Breast epithelium (tissue), 3 donors: Measurements from ENCODE around the gene KAT5.

Experiments used
- POLR2A ChIP-seq: fragments of 450-650 bp; IDR thresholded peaks from one replicate; pipeline ENCODE4 v1.6.1; 2016; ENCODE audit warnings: antibody characterized with exemption, mild to moderate bottlenecking, moderate library complexity
- POLR2AphosphoS5 ChIP-seq, 3 donors: sonication (generic); formaldehyde crosslinking; IDR thresholded peaks; one replicate each; pipeline ENCODE4 v1.6.1; 2017; ENCODE audit warnings: antibody characterized with exemption in 3 of 3
- TF ChIP-seq, protein P1 (sequence below), 3 donors: fragments of 450-650 bp; IDR thresholded peaks; one replicate each; pipeline ENCODE4 v1.5.1; 2016 to 2017; ENCODE audit warnings: antibody characterized with exemption in 3 of 3, mild to moderate bottlenecking in 3 of 3, moderate library complexity in 3 of 3

DNA sequence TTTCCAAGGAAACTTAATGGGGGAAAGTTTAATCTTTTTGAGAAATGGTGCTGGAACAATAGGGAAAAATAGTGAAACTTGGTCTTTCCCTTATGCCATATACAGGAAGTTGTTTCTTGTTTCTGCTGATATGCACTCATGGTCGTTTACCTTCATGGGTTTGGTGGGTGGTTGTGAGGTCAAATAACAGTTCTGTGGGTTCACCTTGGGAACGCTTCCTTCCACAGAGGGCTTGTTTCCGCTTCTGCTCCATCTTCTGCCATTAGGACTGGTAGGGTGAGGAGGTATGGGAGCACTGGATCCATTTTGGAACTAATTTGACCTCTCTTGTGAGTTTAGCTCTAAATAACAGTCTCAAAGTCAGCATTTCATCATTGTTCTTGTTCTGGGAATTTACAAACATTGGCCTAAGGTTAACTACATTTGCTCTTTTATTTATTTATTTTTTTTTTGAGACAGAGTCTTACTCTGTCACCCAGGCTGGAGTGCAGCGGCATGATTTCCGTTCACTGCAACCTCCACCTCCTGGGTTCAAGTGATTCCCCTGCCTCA lies 31.8 kb upstream of the KAT5 start:
- TF ChIP-seq, protein P1, sequence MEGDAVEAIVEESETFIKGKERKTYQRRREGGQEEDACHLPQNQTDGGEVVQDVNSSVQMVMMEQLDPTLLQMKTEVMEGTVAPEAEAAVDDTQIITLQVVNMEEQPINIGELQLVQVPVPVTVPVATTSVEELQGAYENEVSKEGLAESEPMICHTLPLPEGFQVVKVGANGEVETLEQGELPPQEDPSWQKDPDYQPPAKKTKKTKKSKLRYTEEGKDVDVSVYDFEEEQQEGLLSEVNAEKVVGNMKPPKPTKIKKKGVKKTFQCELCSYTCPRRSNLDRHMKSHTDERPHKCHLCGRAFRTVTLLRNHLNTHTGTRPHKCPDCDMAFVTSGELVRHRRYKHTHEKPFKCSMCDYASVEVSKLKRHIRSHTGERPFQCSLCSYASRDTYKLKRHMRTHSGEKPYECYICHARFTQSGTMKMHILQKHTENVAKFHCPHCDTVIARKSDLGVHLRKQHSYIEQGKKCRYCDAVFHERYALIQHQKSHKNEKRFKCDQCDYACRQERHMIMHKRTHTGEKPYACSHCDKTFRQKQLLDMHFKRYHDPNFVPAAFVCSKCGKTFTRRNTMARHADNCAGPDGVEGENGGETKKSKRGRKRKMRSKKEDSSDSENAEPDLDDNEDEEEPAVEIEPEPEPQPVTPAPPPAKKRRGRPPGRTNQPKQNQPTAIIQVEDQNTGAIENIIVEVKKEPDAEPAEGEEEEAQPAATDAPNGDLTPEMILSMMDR (IDR thresholded peaks at IDR 0.05): no peak
- TF ChIP-seq POLR2AphosphoS5 (IDR thresholded peaks at IDR 0.05): no peak
- TF ChIP-seq POLR2A: no peak
